ENCODE data around the gene SYCE1.

SYCE1 gene

GRCh38 chr10:133568287-133568614 is 2.9 kb upstream of the SYCE1 start:
- no peak for TF ChIP-seq GABPA (IDR thresholded peaks at IDR 0.05; ENCODE audit: low read depth)
- TF ChIP-seq, protein P1, sequence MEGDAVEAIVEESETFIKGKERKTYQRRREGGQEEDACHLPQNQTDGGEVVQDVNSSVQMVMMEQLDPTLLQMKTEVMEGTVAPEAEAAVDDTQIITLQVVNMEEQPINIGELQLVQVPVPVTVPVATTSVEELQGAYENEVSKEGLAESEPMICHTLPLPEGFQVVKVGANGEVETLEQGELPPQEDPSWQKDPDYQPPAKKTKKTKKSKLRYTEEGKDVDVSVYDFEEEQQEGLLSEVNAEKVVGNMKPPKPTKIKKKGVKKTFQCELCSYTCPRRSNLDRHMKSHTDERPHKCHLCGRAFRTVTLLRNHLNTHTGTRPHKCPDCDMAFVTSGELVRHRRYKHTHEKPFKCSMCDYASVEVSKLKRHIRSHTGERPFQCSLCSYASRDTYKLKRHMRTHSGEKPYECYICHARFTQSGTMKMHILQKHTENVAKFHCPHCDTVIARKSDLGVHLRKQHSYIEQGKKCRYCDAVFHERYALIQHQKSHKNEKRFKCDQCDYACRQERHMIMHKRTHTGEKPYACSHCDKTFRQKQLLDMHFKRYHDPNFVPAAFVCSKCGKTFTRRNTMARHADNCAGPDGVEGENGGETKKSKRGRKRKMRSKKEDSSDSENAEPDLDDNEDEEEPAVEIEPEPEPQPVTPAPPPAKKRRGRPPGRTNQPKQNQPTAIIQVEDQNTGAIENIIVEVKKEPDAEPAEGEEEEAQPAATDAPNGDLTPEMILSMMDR (IDR thresholded peaks at IDR 0.05; ENCODE audit: insufficient read depth, low read length) = no peak
- TF ChIP-seq, protein P2, sequence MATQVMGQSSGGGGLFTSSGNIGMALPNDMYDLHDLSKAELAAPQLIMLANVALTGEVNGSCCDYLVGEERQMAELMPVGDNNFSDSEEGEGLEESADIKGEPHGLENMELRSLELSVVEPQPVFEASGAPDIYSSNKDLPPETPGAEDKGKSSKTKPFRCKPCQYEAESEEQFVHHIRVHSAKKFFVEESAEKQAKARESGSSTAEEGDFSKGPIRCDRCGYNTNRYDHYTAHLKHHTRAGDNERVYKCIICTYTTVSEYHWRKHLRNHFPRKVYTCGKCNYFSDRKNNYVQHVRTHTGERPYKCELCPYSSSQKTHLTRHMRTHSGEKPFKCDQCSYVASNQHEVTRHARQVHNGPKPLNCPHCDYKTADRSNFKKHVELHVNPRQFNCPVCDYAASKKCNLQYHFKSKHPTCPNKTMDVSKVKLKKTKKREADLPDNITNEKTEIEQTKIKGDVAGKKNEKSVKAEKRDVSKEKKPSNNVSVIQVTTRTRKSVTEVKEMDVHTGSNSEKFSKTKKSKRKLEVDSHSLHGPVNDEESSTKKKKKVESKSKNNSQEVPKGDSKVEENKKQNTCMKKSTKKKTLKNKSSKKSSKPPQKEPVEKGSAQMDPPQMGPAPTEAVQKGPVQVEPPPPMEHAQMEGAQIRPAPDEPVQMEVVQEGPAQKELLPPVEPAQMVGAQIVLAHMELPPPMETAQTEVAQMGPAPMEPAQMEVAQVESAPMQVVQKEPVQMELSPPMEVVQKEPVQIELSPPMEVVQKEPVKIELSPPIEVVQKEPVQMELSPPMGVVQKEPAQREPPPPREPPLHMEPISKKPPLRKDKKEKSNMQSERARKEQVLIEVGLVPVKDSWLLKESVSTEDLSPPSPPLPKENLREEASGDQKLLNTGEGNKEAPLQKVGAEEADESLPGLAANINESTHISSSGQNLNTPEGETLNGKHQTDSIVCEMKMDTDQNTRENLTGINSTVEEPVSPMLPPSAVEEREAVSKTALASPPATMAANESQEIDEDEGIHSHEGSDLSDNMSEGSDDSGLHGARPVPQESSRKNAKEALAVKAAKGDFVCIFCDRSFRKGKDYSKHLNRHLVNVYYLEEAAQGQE (IDR thresholded peaks at IDR 0.05; ENCODE audit: insufficient replicate concordance, low read depth) = no peak
- no peak for TF ChIP-seq SPI1 (IDR thresholded peaks at IDR 0.05; ENCODE audit: borderline replicate concordance, low read depth)
- no peak for TF ChIP-seq POLR2AphosphoS5 (IDR thresholded peaks at IDR 0.05; ENCODE audit: low read depth)
- Histone ChIP-seq H3K4me3 (replicated peaks; ENCODE audit: insufficient read depth, low read length) (no peak overlapping the region), H3K27me3 (ENCODE audit: insufficient read depth, poor library complexity, severe bottlenecking) (no peaks in the 10 kb centered on the region), H3K27ac (replicated peaks) (no peak overlapping the region)
- DNase-seq (ENCODE audit: low read depth in 1 of 2, low spot score in 1 of 2) = no peak

DNA sequence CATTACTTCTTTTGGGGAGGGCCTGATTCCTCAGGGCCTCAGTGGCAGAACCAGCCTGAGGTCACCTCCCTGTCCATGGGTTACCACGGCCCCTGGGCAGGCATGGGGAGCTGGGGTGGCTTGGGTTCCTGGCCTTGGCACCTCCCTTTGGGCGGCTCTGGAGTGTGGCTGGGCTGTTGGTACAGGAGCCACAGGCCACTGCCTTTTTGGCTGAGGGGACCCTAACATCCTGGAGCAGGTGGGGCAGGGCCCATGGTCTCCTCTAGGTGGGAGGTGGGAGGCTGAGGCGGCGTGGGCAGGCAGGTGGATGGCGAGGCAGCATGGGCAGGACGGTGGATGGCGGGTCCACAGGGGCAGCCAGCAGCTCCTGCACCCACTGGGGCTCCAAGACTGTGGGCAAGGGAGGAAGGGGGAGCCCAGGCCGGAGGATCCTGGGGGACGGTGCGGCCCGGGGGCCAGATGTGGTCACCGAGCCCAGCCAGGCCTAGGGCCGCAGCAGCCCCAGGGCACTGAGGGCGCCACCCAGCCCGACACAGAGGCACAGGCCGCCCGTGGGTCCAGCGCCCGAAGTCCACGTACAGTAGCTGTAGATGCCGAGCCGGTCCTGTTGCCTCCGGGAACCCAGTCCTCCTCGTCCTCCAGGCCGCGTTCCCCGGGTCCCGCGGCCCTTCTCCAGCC is 2.4 kb upstream of the SYCE1 start:
- Histone ChIP-seq H3K4me3 (replicated peaks; ENCODE audit: insufficient read depth, low read length) (no peak overlapping the region), H3K27ac (replicated peaks) (no peak overlapping the region), H3K27me3 (ENCODE audit: insufficient read depth, poor library complexity, severe bottlenecking) (no peaks in the 10 kb centered on the region)
- TF ChIP-seq, protein P1 (IDR thresholded peaks at IDR 0.05; ENCODE audit: insufficient read depth, low read length) = no peak
- TF ChIP-seq POLR2AphosphoS5 (IDR thresholded peaks at IDR 0.05; ENCODE audit: low read depth) (no peak), SPI1 (IDR thresholded peaks at IDR 0.05; ENCODE audit: borderline replicate concordance, low read depth) (no peak), GABPA (IDR thresholded peaks at IDR 0.05; ENCODE audit: low read depth) (no peak)
- TF ChIP-seq, protein P2 (IDR thresholded peaks at IDR 0.05; ENCODE audit: insufficient replicate concordance, low read depth) = no peak
- DNase-seq (ENCODE audit: low read depth in 1 of 2, low spot score in 1 of 2) = no peak

- DNase-seq (ENCODE audit: low read depth in 1 of 2, low spot score in 1 of 2) = no peak
- Histone ChIP-seq H3K27ac (replicated peaks) (no peak overlapping the region), H3K4me3 (replicated peaks; ENCODE audit: insufficient read depth, low read length) (no peak overlapping the region), H3K27me3 (ENCODE audit: insufficient read depth, poor library complexity, severe bottlenecking) (no peaks in the 10 kb centered on the region)
- no peak for TF ChIP-seq POLR2AphosphoS5 (IDR thresholded peaks at IDR 0.05; ENCODE audit: low read depth)
- TF ChIP-seq, protein P1 (IDR thresholded peaks at IDR 0.05; ENCODE audit: insufficient read depth, low read length) = no peak
- TF ChIP-seq, protein P2 (IDR thresholded peaks at IDR 0.05; ENCODE audit: insufficient replicate concordance, low read depth) = no peak
- no peak for TF ChIP-seq GABPA (IDR thresholded peaks at IDR 0.05; ENCODE audit: low read depth)
- no peak for TF ChIP-seq SPI1 (IDR thresholded peaks at IDR 0.05; ENCODE audit: borderline replicate concordance, low read depth)
Measured at GRCh38 chr10:133567119-133567518, 1.7 kb upstream of the SYCE1 start.

All from HL-60 (cell line).